ENCODE data around the gene CA10. TPM values are rescaled to one million over a fixed set of nuclear protein-coding genes. Genes with fewer than 3 reads are reported as not detected.

The CA10 gene
- total and polyA plus RNA-seq, 2 of the 4 experiments (the other 2 are of a cell fraction): not detected

- H2AK9ac ChIP-seq (replicated peaks; ENCODE audit: low read depth, low read length, poor library complexity): no peak overlapping the region
- CTCF ChIA-PET: no interaction called here
- no peak overlapping the region for H2AFZ ChIP-seq (replicated peaks; ENCODE audit: low read length, poor library complexity)
- no peak overlapping the region for H4K91ac ChIP-seq (ENCODE audit: insufficient read depth, low read depth, low read length)
- H3K14ac ChIP-seq (replicated peaks; ENCODE audit: low read depth, low read length): no peak overlapping the region
- DNase-seq: no peak
- H2BK120ac ChIP-seq (ENCODE audit: low read depth, low read length): no peak overlapping the region
- no peak overlapping the region for H4K8ac ChIP-seq (ENCODE audit: low read depth in 2 of 2, low read length in 2 of 2)
- dilution Hi-C loops (cut with HindIII; ENCODE audit: low sequenced_read_pairs, unreplicated experiment): no loop called here
- no peak for ATAC-seq (ENCODE audit: low read depth)
- no peak overlapping the region for H3K18ac ChIP-seq (ENCODE audit: low read depth, low read length)
- H3K4ac ChIP-seq (ENCODE audit: low read depth, low read length): no peak overlapping the region
- H3K56ac ChIP-seq (ENCODE audit: extremely low read depth, insufficient read depth, low read length): no peak overlapping the region
- no peak overlapping the region for H3K27ac ChIP-seq (ENCODE audit: insufficient read depth, low read length)
- H3K4me2 ChIP-seq (ENCODE audit: low read depth, low read length): no peak overlapping the region
- no CpG with 5 or more reads among the region's 3 CpGs for WGBS, 2 experiments (ENCODE audit: extremely low coverage in 2 of 2, insufficient read length in 1 of 2)
- no peak overlapping the region for H2BK15ac ChIP-seq (ENCODE audit: low read depth, low read length)
- no peak overlapping the region for H4K5ac ChIP-seq (ENCODE audit: low read depth, low read length)
- intact Hi-C loops (cut with micrococcal nuclease): no loop called here
- H3K9ac ChIP-seq (ENCODE audit: low read depth, low read length): no peak overlapping the region
- H3K4me1 ChIP-seq (ENCODE audit: control insufficient read depth, insufficient read depth, low read length): no peaks in the 10 kb centered on the region
- 0 out of 2 replicates have a peak, but pooled peaks cover 4% of the 10 kb centered on the region for H3K9me3 ChIP-seq (ENCODE audit: control insufficient read depth, insufficient read depth, low read length)
- H4K20me1 ChIP-seq (ENCODE audit: insufficient read depth, low read length): no peaks in the 10 kb centered on the region
- POLR2A ChIA-PET (ENCODE audit: unreplicated experiment): no interaction called here
- no peak overlapping the region for H2BK20ac ChIP-seq (ENCODE audit: low read depth, low read length)
- H2BK5ac ChIP-seq (ENCODE audit: low read depth, low read length, poor library complexity, severe bottlenecking): no peak overlapping the region
- H3K27me3 ChIP-seq (ENCODE audit: control insufficient read depth, insufficient read depth, low read length): no peaks in the 10 kb centered on the region
- H3K36me3 ChIP-seq (ENCODE audit: control insufficient read depth, insufficient read depth, low read length): no peaks in the 10 kb centered on the region
- no peaks in the 10 kb centered on the region for H3K9me1 ChIP-seq (ENCODE audit: insufficient read depth, low read length)
- no peaks in the 10 kb centered on the region for H3K79me1 ChIP-seq (ENCODE audit: low read depth in 1 of 2, low read length in 2 of 2)
- TF ChIP-seq RCOR1 (IDR thresholded peaks at IDR 0.05; ENCODE audit: insufficient replicate concordance, low read length): no peak
- no peak for TF ChIP-seq CTCF (conservative IDR thresholded peaks at IDR 0.05; ENCODE audit: low read depth, low read length)
- TF ChIP-seq FOS (IDR thresholded peaks at IDR 0.05; ENCODE audit: low read depth, low read length): no peak
- no peak for TF ChIP-seq RFX5 (IDR thresholded peaks at IDR 0.05; ENCODE audit: low read depth, low read length)
- TF ChIP-seq, protein P1, sequence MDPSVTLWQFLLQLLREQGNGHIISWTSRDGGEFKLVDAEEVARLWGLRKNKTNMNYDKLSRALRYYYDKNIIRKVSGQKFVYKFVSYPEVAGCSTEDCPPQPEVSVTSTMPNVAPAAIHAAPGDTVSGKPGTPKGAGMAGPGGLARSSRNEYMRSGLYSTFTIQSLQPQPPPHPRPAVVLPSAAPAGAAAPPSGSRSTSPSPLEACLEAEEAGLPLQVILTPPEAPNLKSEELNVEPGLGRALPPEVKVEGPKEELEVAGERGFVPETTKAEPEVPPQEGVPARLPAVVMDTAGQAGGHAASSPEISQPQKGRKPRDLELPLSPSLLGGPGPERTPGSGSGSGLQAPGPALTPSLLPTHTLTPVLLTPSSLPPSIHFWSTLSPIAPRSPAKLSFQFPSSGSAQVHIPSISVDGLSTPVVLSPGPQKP (IDR thresholded peaks at IDR 0.05; ENCODE audit: borderline replicate concordance, low read depth, low read length): no peak
- no peak for TF ChIP-seq MAZ (IDR thresholded peaks at IDR 0.05; ENCODE audit: borderline replicate concordance, low read depth, low read length)
- TF ChIP-seq MXI1 (IDR thresholded peaks at IDR 0.05; ENCODE audit: borderline replicate concordance, low read depth, low read length): no peak
- TF ChIP-seq RAD21 (IDR thresholded peaks at IDR 0.05; ENCODE audit: low read length): no peak
- in situ Hi-C loops (cut with MboI; ENCODE audit: low sequenced_read_pairs): no loop called here
- H2AK5ac ChIP-seq (ENCODE audit: low read depth, low read length): no peak overlapping the region
- H3K23ac ChIP-seq (ENCODE audit: low read depth, low read length): no peak overlapping the region
- BruUV-seq (replicated peaks): no TSS peak
- no peak overlapping the region for H3K4me3 ChIP-seq (ENCODE audit: insufficient read depth, low read depth, low read length)
Measured at GRCh38 chr17:51580869-51581268, 577.6 kb downstream of the CA10 start.
